ENCODE results near the gene PPP2CA. TPM values are rescaled to one million over a fixed set of nuclear protein-coding genes. Genes with fewer than 3 reads are reported as not detected.
"Not testable (repeated sequence)": the region's sequence is repeated elsewhere in the genome, so short reads cannot be mapped to it uniquely, and the experiment has no call there.

Gene PPP2CA
- total and polyA plus RNA-seq, 2 experiments from 2014 or later = 327 to 508 TPM

DNA sequence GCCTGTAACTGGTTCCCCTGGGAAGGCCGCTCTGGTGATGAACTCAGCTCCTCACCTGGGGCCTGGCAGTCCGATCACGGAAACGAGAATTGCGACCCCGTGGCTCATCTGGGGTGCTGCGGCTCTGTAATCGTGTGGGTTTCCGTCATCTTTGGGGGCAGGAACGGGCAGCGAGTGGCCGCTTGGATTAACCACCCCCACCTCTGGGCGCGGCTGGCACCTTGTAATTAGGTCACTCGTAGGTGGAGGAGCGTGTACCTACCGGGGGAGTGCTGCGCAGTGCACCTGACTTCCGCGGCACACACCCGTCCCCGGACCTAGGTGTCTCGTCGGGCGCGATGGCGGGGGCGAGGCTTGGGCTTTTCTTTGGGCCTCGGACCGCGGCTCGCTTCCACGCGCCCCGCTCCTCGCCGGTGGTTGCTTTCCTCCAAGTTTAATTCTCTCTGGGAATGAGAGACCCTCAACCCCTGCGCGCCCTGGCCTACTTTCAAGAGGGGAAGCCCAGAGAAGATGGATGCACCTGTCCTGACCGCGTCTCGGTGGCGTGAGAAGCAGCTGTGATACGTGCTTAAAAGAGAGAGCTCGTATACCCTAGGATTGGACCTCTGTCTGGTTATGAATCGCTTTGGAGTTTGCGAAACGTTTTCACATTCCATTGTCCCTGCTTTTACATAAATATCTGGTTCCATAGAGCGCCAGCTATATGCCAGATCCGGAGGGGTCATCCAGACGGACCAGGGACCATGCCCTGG, 744 bp upstream of the PPP2CA start:
- DNase-seq (ENCODE audit: low read depth in 1 of 2, low spot score in 1 of 2) = no peak
- Histone ChIP-seq H3K4me1 (ENCODE audit: low read depth) (peaks cover 20% of the 10 kb centered on the region), H3K9me3 (ENCODE audit: low read depth) (no peaks in the 10 kb centered on the region), H3K4me3 (peak overlapping the region; percentile 93), H3K36me3 (no peaks in the 10 kb centered on the region), H3K27me3 (no peaks in the 10 kb centered on the region), H3K27ac (peak overlapping the region; percentile 76)
- TF ChIP-seq, protein P1, sequence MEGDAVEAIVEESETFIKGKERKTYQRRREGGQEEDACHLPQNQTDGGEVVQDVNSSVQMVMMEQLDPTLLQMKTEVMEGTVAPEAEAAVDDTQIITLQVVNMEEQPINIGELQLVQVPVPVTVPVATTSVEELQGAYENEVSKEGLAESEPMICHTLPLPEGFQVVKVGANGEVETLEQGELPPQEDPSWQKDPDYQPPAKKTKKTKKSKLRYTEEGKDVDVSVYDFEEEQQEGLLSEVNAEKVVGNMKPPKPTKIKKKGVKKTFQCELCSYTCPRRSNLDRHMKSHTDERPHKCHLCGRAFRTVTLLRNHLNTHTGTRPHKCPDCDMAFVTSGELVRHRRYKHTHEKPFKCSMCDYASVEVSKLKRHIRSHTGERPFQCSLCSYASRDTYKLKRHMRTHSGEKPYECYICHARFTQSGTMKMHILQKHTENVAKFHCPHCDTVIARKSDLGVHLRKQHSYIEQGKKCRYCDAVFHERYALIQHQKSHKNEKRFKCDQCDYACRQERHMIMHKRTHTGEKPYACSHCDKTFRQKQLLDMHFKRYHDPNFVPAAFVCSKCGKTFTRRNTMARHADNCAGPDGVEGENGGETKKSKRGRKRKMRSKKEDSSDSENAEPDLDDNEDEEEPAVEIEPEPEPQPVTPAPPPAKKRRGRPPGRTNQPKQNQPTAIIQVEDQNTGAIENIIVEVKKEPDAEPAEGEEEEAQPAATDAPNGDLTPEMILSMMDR (IDR thresholded peaks at IDR 0.05; ENCODE audit: low read depth, low read length) = no peak

DNA sequence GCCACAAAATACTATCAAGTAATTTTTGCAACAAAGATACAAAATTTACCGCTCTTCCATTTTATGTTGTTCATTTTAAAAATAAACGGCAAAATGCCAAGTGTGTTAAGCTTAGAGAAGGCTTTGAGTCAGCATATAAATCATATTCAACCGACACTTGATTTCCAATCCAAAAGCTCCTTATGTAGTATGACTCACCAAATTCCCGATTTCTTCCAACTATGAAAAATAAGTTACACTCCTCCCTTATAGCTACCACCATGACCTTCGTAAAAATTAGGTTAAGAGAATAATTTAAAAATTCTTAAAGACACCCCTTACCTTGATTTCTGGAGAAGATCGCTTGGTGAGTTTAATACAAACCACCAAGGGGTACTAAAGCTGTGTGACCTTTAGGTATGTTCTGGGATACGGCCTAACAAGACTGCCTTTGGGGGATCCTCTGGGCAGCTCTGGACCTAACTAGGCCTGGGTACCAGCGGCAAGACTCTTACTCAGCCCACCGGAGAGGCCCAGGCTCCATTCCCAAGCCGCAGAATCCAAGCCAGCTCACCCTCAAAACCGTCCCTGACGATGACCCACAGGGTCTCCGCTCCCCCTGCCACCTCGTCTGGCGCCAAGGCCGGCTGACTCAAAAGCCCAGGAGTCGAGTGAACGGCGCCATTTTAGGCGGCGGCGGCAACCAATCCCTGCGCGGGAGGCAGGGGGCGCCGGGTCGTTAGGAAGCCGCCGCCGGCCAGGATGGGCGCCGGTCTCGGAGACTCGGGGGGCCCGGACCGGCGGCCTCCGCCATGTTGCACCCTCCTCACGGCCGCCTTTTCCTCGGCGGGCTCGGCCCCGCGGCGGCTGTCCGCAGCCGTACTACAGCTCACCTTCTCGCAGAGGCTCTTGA, 739 bp downstream of the PPP2CA start:
- DNase-seq (ENCODE audit: low read depth in 1 of 2, low spot score in 1 of 2) = peak; percentile 62 to 91
- TF ChIP-seq, protein P1 (IDR thresholded peaks at IDR 0.05; ENCODE audit: low read depth, low read length) = peak; percentile 16
- Histone ChIP-seq H3K4me3 (peak overlapping the region; percentile 93), H3K27ac (peak overlapping the region; percentile 99), H3K27me3 (no peaks in the 10 kb centered on the region), H3K36me3 (no peaks in the 10 kb centered on the region), H3K4me1 (ENCODE audit: low read depth) (peaks cover 20% of the 10 kb centered on the region), H3K9me3 (ENCODE audit: low read depth) (no peaks in the 10 kb centered on the region)

DNA sequence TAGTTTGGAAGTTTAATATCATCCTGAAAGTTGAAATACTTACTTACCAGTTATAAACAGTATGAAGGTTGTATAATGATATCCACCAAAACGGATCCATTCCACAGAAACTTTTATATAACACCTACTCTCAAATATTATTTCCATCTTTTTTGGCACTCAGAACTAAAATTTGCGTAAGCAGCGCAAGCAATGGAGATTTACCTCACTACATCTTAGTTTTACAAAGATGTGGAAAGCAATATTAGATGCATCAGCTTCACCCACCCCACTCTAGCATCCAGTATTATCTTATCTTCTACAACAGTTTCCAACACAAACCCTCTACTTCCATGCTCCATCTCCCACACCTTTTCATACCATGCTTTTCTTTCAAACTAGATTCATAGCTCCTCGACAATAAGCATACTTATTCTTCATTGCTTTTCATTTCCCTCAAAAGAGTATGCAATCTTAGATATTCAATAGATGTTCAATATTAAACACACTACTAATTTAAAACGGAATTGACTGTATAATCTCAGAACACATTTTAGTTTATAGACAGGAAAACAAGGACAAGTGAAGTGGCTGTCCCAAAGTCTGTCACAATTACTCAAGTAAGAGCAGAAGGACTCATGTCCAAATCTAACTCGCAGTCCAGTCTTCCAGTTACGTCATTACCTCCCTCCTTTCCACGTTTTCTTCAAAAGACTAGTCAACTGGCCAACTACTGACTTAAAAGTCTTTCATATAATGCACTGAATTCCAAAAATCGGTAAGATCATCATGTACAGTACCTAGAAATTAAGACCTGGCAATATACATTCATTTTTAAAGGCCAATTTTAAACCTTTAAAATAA, 2.2 kb downstream of the PPP2CA start:
- H3K9me3 ChIP-seq (ENCODE audit: low read depth) = no peaks in the 10 kb centered on the region
- no peaks in the 10 kb centered on the region for H3K27me3 ChIP-seq
- H3K27ac ChIP-seq = no peak overlapping the region
- TF ChIP-seq, protein P1 (IDR thresholded peaks at IDR 0.05; ENCODE audit: low read depth, low read length) = no peak
- H3K4me1 ChIP-seq (ENCODE audit: low read depth) = peaks cover 20% of the 10 kb centered on the region
- peak overlapping the region; percentile 93 for H3K4me3 ChIP-seq
- no peak for DNase-seq (ENCODE audit: low read depth in 1 of 2, low spot score in 1 of 2)
- H3K36me3 ChIP-seq = no peaks in the 10 kb centered on the region

DNA sequence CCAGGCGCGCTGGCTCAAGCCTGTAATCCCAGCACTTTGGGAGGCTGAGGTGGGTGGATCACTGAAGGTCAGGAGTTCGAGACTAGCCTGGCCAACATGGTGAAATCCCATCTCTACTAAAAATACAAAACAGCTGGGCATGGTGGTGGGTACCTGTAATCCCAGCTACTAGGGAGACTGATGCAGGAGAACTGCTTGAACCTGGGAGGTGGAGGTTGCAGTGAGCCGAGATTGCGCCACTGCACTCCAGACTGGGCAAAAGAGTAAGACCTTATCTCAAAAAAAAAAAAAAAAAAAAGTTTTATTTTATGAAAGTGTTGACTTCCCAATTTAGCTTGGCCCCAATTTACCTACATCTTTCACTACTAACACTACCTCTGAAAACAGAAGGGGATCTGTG, 4.2 kb downstream of the PPP2CA start:
- not testable (repeated sequence) for H3K9me3 ChIP-seq (ENCODE audit: low read depth); H3K27me3 ChIP-seq; H3K36me3 ChIP-seq; H3K27ac ChIP-seq; H3K4me3 ChIP-seq; DNase-seq (ENCODE audit: low read depth in 1 of 2, low spot score in 1 of 2)
- H3K4me1 ChIP-seq (ENCODE audit: low read depth) = peaks cover 20% of the 10 kb centered on the region

DNA sequence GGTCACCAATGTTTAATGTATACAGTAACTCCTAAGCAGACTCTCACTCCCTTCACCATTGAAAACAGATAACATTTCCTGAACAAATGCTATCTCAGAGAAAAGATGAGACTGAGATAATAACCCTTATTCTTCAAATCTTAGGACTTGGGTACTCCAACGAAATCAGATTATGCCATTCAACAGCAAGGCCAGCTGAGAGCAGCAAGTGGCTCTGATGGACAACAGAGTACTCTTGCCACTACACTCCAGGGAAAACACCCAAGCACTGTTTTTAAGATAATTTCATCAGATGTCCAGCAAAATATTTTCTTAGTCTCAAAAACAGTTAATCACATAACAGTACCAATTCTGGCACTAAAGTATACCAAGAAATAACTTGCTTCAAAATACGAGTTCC, 10.1 kb downstream of the PPP2CA start:
- TF ChIP-seq, protein P1 (IDR thresholded peaks at IDR 0.05; ENCODE audit: low read depth, low read length) = no peak
- no peaks in the 10 kb centered on the region for H3K36me3 ChIP-seq
- H3K27me3 ChIP-seq = no peaks in the 10 kb centered on the region
- no peaks in the 10 kb centered on the region for H3K9me3 ChIP-seq (ENCODE audit: low read depth)
- no peak for DNase-seq (ENCODE audit: low read depth in 1 of 2, low spot score in 1 of 2)
- no peaks in the 10 kb centered on the region for H3K4me1 ChIP-seq (ENCODE audit: low read depth)
- no peak overlapping the region for H3K4me3 ChIP-seq
- peak overlapping the region; percentile 39 for H3K27ac ChIP-seq

DNA sequence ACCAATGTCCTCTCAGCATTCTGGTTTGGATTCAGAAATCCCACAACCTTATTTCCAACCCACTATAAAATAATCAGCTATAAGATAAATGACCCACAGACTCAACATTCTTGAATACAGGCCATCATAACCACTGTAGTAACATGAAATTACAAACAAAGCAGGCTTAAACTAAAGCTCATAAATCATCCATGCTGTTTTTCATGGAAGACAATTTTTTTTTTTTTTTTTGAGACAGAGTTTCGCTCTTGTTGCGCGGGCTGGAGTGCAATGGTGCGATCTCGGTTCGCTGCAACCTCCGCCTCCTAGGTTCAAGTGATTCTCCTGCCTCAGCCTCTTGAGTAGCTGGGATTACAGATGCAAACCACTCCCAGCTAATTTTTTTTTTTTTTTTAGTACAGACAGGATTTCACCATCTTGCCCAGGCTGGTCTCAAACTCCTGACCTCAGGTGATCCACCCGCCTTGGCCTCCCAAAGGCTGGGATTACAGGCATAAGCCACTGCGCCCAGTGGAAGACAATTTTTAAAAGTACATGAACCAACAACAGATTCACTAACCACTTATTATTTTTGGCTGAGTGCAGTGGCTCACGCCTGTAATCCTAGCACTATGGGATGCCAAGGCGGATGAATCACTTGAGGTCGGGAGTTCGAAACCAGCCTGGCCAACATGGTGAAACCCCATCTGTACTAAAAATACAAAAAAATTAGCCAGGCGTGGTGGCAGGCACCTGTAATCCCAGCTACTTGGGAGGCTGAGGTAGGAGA, 14.4 kb downstream of the PPP2CA start:
- peak in 1 of 2 donors; percentile 50 for DNase-seq (ENCODE audit: low read depth in 1 of 2, low spot score in 1 of 2)
- not testable (repeated sequence) for H3K9me3 ChIP-seq (ENCODE audit: low read depth)

More for the DNA sequence above, 14.4 kb downstream of the PPP2CA start:
- not testable (repeated sequence) for H3K27me3 ChIP-seq; H3K36me3 ChIP-seq; H3K27ac ChIP-seq; H3K4me1 ChIP-seq (ENCODE audit: low read depth); H3K4me3 ChIP-seq
